ENCODE results near the gene PRR23C.

GRCh38 chr3:139084176-139084575 lies 39.5 kb upstream of the PRR23C start:
- TF ChIP-seq SPI1 (IDR thresholded peaks at IDR 0.05; ENCODE audit: low read depth, low read length) (no peak), POLR2AphosphoS5 (IDR thresholded peaks at IDR 0.05; ENCODE audit: low read depth, low read length) (no peak), POLR2A (IDR thresholded peaks at IDR 0.05; ENCODE audit: low read depth, low read length) (no peak)

Measured in GM12891 (cell line).